Measurements from ENCODE around the gene AOX1.

- no peak for TF ChIP-seq FOXM1 (IDR thresholded peaks at IDR 0.05; ENCODE audit: low read depth)
- TF ChIP-seq YY1 (IDR thresholded peaks at IDR 0.05; ENCODE audit: low read depth): no peak
- no peak for TF ChIP-seq CTCF (IDR thresholded peaks at IDR 0.05)
These were observed 116.9 kb downstream of the AOX1 start for GRCh38 chr2:200702646-200703118.
